GM10266 (cell line): ENCODE measurements around the gene SLC7A4.

ENCODE experiments used
- DNase-seq: peaks from one replicate; pipeline ENCODE4 v3.0.0; 2012; ENCODE audit errors: extremely low spot score
- TF ChIP-seq, protein P1 (sequence below): IDR thresholded peaks from 2 replicates; pipeline ENCODE4 v1.5.1; 2012; ENCODE audit warnings: mild to moderate bottlenecking, low read depth; ENCODE audit not compliant: control insufficient read depth, insufficient read depth; ENCODE audit errors: missing control alignments

SLC7A4 gene

DNA sequence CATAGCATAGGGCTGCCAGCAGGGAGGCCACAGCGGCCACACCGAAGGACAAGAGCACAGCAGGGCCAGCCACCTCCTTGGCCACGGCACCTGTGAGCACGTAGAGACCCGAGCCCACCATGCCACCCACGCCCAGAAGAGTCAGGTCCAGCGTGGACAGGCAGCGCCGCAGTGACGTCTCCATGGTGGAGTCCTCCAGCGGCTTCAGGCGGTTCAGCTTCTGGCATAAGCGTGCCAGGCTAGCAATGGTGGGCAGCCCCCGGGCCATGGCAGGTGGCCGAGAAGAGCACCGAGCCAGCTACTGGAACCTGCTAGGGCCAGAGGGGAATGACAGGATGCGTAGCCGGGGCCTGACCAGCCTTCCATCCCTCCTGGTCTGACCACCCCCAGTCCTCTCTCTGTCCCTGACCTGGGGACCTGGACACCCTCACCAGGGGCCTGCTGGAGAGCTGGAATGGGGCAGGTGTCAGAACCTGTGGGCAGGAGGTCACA, 770 bp downstream of the SLC7A4 start:
- TF ChIP-seq, protein P1, sequence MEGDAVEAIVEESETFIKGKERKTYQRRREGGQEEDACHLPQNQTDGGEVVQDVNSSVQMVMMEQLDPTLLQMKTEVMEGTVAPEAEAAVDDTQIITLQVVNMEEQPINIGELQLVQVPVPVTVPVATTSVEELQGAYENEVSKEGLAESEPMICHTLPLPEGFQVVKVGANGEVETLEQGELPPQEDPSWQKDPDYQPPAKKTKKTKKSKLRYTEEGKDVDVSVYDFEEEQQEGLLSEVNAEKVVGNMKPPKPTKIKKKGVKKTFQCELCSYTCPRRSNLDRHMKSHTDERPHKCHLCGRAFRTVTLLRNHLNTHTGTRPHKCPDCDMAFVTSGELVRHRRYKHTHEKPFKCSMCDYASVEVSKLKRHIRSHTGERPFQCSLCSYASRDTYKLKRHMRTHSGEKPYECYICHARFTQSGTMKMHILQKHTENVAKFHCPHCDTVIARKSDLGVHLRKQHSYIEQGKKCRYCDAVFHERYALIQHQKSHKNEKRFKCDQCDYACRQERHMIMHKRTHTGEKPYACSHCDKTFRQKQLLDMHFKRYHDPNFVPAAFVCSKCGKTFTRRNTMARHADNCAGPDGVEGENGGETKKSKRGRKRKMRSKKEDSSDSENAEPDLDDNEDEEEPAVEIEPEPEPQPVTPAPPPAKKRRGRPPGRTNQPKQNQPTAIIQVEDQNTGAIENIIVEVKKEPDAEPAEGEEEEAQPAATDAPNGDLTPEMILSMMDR, result no peak
- no peak for DNase-seq

DNA sequence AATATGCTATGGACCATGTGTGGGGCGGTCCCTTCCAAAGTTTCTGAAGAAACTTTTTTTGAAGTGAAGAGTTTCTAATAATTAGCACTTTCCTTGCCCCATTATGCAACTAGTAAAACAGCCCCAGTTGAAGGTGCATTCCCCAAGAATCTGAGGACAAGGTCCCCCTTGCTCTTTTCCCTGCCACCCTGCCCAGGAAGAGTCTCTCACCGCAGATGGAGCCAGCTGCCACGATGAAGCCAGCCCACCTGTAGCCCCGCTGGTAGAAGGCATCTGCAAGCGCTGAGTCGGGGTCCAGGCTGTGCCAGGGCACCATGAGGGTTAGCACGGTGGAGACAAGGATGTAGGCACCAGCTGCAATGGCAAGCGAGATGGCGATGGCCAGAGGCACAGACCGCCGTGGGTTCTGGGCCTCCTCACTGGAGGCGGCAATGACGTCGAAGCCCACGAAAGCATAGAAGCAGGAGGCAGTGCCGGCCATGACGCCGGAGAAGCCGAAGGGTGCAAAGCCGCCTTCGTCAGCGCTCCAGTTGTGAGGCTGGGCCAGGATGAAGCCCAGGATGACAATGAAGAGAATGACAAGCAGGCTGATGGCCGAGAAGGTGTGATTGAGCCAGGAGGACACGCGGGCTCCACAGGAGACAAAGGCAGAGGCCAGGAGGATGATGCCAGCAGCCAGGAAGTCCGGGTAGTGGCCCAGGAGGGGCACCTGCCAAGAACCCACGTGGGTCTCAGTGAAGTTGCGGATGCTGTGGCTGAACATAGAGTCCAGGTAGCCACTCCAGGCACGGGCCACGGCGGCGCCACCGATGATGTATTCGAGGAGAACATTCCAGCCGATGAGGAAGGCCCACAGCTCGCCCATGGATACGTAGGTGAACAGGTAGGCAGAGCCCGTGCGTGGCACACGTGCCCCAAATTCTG, 1.5 kb downstream of the SLC7A4 start:
- TF ChIP-seq, protein P1, result no peak
- no peak for DNase-seq

DNA sequence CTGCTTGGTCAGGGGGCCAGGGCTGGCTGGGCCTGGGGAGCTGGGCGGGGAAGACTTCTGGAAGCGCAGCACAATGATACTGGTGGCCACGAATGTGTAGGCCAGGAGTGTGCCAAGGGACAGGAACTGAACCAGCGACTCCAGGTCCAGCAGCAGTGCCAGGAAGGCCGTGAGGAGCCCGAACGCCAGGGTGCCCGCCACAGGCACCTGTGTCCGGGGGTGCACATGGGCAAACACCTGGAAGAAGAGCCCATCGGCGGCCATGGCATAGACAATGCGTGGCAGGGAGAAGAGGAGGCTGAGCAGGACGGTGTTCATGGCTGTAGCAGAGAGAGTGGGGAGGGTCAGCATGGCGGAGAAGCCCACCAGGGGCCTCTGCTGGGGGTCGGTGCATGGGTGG, 2.3 kb downstream of the SLC7A4 start:
- DNase-seq, result no peak
- TF ChIP-seq, protein P1, result no peak

DNA sequence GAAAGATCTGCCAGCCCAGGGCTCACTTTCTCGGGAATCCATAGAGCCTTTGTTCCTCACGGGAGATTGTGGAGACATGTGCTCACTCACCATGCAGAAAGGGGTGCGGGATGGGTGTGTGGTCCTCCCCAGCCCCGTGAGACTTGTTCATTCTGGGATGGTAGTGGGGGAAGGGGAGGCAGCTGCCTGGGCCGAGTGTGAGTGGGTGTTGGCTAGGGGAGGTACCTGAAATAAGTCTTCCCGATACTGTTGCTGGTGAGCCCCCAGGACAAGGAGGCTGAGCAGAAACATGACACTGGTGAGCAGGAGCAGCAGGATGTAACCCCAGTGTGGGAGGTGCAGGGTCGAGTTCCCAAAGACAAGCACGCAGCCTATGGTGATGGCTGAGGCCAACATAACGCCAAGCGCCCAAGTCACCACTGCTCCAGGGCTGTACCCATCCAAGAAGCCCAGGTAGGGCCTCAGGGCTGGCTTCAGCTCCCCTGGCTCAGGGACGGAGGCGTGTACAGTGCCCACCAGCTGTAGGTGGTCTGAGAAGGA, 2.8 kb downstream of the SLC7A4 start:
- no peak for DNase-seq
- TF ChIP-seq, protein P1, result no peak

DNA sequence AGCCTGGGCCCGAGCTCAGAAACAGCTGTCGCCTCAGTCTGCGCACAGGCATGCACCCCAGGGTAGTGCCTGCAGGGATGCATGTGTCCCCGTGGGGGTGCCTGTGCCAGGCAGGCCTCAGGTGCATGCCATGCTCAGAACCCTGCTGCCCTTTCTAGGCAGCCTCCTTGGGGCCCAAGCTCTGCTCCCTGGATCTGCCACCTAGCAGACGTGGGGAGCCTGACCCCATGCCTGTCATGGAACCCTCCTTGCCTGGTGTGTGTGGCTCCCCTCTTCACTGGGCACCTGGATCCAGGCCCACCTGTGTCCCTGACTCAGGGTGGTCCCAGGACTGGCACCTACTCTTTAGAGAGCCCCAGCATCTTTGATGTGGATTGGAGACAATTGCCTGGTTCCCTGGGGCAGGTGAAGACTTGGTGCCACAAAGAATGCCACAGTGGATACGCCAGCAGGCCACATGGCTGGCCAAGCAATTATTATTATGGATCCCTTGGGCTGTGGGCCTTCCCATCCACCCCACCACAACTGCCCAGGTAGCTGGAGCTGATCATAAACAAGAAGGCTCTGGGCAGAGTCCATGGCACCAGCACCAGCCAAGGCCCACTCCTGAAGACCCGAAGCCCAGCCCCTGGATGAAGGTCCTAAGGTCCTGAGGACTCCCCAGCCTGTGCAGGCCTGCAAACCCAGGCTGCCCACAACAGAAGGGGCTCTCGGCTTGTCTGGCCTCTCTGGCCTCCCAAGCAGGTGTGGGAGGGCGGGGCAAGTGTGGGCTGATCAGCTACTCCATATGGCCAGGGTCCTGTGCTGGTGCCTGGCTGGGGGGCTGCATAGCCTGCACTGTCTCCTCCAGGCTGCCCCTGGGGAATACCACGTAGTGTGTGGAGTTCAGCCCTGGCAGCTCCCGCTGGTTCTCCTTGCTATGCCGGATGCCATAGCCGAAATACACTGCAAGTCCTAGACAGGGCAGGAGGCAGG, 3.8 kb downstream of the SLC7A4 start:
- no peak for DNase-seq

DNA sequence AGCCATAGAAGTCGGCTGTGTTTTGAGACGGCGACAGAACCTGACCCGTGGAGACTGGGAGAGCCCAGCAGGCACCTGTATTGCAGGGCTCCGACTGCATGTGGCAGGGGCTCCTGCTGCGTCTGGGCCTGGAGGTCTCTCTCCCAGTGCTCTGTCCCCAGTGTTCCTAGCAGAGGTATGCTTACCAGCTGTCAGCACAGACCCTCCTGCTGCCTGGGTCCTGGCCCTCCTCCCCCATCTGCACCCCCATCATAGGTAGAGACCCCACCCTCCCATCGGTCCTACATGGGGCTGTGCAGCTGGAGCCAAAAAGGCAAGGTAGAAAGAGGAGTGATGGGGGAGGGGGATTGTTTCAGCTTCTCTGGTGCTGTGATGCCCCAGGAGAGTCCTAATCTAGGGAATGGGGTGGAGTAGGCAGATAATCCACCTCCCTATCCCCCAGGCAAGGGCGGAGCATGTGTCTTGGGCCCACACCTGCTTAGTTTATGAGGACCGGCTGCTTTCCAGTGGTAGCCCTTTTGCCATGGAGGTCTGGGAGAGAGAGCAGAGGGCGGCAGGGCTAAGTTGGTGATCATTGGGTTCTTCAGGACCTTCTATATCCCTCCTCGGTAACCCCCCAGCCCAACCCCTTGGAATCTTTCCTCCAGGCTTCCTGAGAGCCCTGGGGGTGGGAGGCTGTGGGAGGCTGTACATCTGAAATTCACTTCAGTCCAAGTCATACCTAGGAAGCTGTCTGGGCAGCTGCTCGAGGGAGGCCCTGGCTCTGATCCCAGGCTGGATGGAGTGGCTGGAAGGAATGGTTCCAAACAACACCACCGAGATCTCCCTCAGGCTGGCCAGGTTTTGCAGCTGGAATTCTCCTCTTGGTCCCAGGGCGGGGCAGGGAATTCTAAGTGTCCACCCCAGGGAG, 5.3 kb downstream of the SLC7A4 start:
- TF ChIP-seq, protein P1, result no peak
- no peak for DNase-seq

More for the DNA sequence above, 3.8 kb downstream of the SLC7A4 start:
- TF ChIP-seq, protein P1, result no peak
